ENCODE data around the gene NNT.
"Not testable (repeated sequence)": the region's sequence is repeated elsewhere in the genome, so short reads cannot be mapped to it uniquely, and the experiment has no call there.

NNT gene

GRCh38 chr5:43602461-43603343 is at the start of gene NNT:
Gene NNT, plus strand, starts transcription at chr5:43603180. Its CDS starts 6,016 bp downstream, at chr5:43609196.
- DNase-seq (ENCODE audit: low spot score) = peak; percentile 51

- DNase-seq (ENCODE audit: low spot score) = no peak
Observed at GRCh38 chr5:43553381-43553780, 49.6 kb upstream of the NNT start.

GRCh38 chr5:43554497-43554896 is 48.5 kb upstream of the NNT start:
- no peak for DNase-seq (ENCODE audit: low spot score)

GRCh38 chr5:43555895-43556606 is 46.9 kb upstream of the NNT start:
- DNase-seq (ENCODE audit: low spot score) = peak; percentile 30

- not testable (repeated sequence) for DNase-seq (ENCODE audit: low spot score)
Observed at GRCh38 chr5:43556607-43556856, 46.4 kb upstream of the NNT start.

GRCh38 chr5:43556857-43557542 is 46.0 kb upstream of the NNT start, which contains the start of gene PAIP1:
Gene PAIP1, minus strand, starts transcription at chr5:43557077. Its CDS starts 231 bp downstream, at chr5:43556846.
- DNase-seq (ENCODE audit: low spot score) = peak; percentile 68

GRCh38 chr5:43560128-43560527 is 42.9 kb upstream of the NNT start:
- DNase-seq (ENCODE audit: low spot score) = no peak

- DNase-seq (ENCODE audit: low spot score) = no peak
Observed at GRCh38 chr5:43561356-43561755, 41.6 kb upstream of the NNT start.

GRCh38 chr5:43563321-43563720 is 39.7 kb upstream of the NNT start:
- no peak for DNase-seq (ENCODE audit: low spot score)

- DNase-seq (ENCODE audit: low spot score) = no peak
Observed at GRCh38 chr5:43564289-43564850, 38.6 kb upstream of the NNT start.

- DNase-seq (ENCODE audit: low spot score) = no peak
Observed at GRCh38 chr5:43565043-43565442, 37.9 kb upstream of the NNT start.

GRCh38 chr5:43567967-43568366 is 35.0 kb upstream of the NNT start:
- no peak for DNase-seq (ENCODE audit: low spot score)

GRCh38 chr5:43569236-43569746 is 33.7 kb upstream of the NNT start:
- DNase-seq (ENCODE audit: low spot score) = no peak

- DNase-seq (ENCODE audit: low spot score) = no peak
Observed at GRCh38 chr5:43570450-43571158, 32.4 kb upstream of the NNT start.

- no peak for DNase-seq (ENCODE audit: low spot score)
Observed at GRCh38 chr5:43571237-43571636, 31.7 kb upstream of the NNT start.

- DNase-seq (ENCODE audit: low spot score) = no peak
Observed at GRCh38 chr5:43572357-43572756, 30.6 kb upstream of the NNT start.

- no peak for DNase-seq (ENCODE audit: low spot score)
Observed at GRCh38 chr5:43573058-43573457, 29.9 kb upstream of the NNT start.

GRCh38 chr5:43580402-43581210 is 22.4 kb upstream of the NNT start:
- DNase-seq (ENCODE audit: low spot score) = not testable (repeated sequence)

- no peak for DNase-seq (ENCODE audit: low spot score)
Observed at GRCh38 chr5:43581398-43581797, 21.6 kb upstream of the NNT start.

- no peak for DNase-seq (ENCODE audit: low spot score)
Observed at GRCh38 chr5:43582082-43583005, 20.6 kb upstream of the NNT start.

Measured in pons (tissue), 1 donor.